Measurements from ENCODE around the gene IGIP. TPM values are rescaled to one million over a fixed set of nuclear protein-coding genes. Genes with fewer than 3 reads are reported as not detected.

Gene IGIP
- total RNA-seq, 4 donors from 2014 or later: 8.4 to 21.3 (median 16.8) TPM

- ATAC-seq (ENCODE audit: low FRiP score) (no peak), DNase-seq (ENCODE audit: low spot score) (no peak)
- no peak for TF ChIP-seq CTCF (IDR thresholded peaks at IDR 0.05)
Measured at GRCh38 chr5:140172483-140172882, 46.7 kb downstream of the IGIP start.

- DNase-seq (ENCODE audit: low spot score): no peak
- ATAC-seq (ENCODE audit: low FRiP score): no peak
- TF ChIP-seq CTCF (IDR thresholded peaks at IDR 0.05): no peak
Measured at GRCh38 chr5:140174014-140174413, 48.3 kb downstream of the IGIP start.

GRCh38 chr5:140174465-140175366 is 49.0 kb downstream of the IGIP start, which contains the start of gene CYSTM1:
CYSTM1 (plus strand) TSS chr5:140175188; CDS start chr5:140194466, 19,278 bp downstream.
- no peak for TF ChIP-seq CTCF (IDR thresholded peaks at IDR 0.05)
- ATAC-seq (ENCODE audit: low FRiP score): peak; percentile 84
- peak; percentile 91 for DNase-seq (ENCODE audit: low spot score)

- ATAC-seq (ENCODE audit: low FRiP score) (peak; percentile 55), DNase-seq (ENCODE audit: low spot score) (peak; percentile 51)
- TF ChIP-seq CTCF (IDR thresholded peaks at IDR 0.05): no peak
Measured at GRCh38 chr5:140175367-140176030, 49.8 kb downstream of the IGIP start.

- ATAC-seq (ENCODE audit: low FRiP score): no peak
- DNase-seq (ENCODE audit: low spot score): no peak
- TF ChIP-seq CTCF (IDR thresholded peaks at IDR 0.05): no peak
Measured at GRCh38 chr5:140176031-140176387, 50.3 kb downstream of the IGIP start.

GRCh38 chr5:140178086-140178410 is 52.3 kb downstream of the IGIP start:
- DNase-seq (ENCODE audit: low spot score): no peak
- ATAC-seq (ENCODE audit: low FRiP score): peak; percentile 2
- no peak for TF ChIP-seq CTCF (IDR thresholded peaks at IDR 0.05)
